Measurements from ENCODE around the gene TMEM178B.

Gene TMEM178B

DNA sequence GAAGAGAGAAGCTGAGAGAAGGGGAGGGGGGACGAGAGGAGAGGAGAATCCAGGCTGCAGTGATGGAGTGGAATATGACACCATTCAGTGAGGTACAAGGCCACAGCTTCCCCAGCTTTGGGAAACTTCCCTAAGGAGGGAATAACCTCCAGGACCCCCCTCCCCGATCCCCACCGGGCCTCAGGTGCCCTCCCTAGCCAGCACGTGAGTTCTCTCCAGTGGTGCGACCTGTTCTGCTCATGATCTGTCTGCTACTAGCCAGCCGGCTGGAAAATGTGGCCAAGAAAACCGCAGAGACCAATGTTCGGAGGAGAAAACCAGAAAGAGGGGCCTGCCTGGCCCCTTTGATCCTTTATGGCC is 437.4 kb downstream of the TMEM178B start:
- in situ Hi-C loops (cut with MboI; ENCODE audit: low sequenced_read_pairs), result no loop called here

DNA sequence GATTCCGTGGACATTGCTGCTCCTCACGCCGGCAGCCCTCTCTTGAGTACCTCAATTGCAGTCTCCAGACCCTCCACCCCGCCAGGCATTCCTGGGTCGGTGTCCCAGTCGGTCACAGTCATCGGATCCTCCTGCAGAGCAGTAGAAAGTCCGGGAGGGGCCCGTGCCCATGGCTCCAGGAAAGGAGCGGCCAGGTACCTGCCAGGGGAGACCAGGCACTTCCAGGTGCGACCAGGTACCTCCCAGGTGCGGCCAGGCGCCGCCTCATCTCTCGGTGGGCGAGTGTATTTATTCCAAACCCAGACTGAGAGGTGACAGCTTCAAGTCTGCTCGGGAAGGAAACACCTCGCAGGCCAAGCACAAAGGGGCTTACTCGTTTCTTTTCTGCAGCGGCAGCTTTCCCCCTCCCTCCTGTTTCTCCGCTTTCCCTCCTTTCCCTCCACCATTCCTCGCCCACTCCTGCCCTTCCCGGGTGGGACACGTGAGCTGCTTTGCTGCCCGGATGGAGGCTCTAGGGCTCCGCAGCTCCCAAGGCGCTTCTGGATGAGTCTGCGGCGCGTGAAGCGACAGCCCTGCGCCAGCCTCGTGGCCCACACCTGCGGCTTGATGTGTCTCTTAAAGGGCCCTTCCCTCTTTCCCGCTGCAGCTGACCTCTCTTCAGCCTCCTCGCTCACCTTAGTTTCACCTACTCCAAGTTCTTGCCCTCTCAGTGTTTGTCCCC is 438.0 kb downstream of the TMEM178B start:
- in situ Hi-C loops (cut with MboI; ENCODE audit: low sequenced_read_pairs), result no loop called here

DNA sequence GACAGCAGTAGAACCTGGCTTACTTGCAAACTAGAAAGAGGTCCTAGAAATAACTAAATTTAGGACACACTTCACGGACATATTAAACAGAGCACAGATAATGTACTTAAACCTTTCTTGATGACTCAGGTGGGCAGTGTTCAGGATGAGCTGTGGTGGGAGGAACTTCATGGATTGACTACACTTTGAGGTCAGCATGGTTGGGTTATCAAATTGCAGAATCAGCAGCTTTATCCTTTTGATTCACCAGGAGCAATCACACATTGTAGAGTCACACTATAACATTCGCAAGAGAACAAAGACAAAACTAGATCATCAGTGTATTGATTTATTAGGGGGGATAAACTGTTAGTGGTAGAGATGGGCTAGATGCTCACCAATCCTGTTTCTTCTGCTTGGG is 438.7 kb downstream of the TMEM178B start:
- in situ Hi-C loops (cut with MboI; ENCODE audit: low sequenced_read_pairs), result no loop called here

DNA sequence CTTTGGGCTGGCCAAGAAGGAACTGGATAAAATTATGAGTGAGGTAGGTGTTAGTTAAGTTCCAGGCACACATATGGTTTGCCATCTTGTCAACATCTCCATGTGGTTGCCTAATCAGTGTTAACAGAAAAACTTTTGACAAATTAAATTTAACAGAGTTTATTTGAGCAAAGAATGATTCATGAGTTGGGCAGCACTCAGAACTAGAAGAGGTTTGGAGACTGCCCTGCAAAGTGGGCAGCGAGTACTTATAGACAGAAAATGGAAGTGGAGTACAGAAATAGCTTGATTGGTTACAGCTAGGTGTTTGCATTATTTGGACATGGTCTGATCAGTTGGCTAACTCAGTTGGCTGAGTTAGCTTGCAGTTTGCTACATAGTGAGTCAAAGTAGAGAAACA is 439.9 kb downstream of the TMEM178B start:
- in situ Hi-C loops (cut with MboI; ENCODE audit: low sequenced_read_pairs), result no loop called here

DNA sequence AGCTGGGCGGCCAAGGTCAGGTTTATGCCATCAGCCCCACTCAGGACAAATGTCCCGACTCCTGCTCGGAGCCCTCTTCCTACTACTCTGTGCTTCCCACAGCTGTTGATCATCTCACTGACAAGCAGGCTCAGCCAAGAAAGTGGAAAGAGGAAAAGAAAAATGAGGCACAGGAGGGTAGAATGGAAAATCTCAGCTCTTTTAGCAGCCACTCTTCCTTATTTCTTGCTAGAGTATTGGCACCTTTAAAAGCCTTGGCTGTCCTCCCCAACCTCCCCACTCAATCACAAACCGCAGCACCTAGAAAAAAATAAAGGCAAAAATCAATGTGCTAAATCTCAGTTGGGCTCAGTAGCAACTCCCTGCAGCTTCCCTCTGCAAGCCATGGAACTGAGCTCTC is 442.1 kb downstream of the TMEM178B start:
- in situ Hi-C loops (cut with MboI; ENCODE audit: low sequenced_read_pairs), result no loop called here

DNA sequence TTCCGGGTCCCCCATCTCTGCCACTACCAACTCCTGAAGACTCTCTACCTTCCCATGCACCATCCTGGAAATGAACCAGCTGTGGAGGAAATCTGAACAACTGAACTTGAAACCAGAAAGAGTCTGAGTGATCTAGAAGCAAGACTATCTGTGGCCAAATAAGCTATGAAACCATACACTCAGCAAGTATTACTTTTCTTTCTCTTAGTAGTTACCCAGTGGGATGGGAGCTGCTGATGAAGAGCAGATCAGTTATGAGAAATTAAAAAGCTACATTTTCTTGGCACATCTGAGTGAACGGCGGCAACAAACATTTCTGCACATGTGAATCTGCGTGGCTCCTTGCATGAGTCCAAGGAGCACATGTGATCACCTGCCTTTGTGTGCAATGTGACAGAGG is 445.8 kb downstream of the TMEM178B start:
- in situ Hi-C loops (cut with MboI; ENCODE audit: low sequenced_read_pairs), result no loop called here

DNA sequence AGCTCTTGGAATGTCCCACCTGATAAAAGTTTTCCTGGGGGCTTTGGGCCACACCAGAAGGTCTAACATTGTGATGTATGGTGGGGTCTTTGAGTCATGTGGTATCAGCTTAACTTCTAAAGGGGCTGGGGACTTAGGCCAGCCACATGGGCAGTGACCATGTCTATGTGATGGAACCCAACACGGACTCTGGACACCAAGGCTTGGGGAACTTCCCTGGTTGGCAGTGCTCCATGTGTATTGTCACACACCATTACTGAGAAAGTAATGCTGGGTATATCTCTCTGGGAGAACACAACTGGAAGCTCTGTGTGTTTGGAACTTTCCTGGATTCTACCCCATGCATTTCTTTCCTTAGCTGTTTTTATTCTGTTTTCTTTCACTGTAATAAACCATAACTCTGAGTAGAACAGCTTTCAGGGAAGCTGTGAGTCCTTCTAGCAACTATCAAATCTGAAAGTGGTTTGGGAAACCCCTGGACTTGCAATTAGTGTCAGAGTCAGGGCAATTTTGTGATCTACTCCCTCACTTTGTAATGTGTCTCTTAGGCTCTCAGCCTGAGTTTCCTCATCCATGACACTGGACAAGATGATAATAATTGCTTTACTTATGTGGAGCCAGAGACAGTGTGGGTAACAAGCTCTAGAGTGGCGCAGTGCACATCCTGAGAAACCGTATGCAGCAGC is 448.9 kb downstream of the TMEM178B start:
- in situ Hi-C loops (cut with MboI; ENCODE audit: low sequenced_read_pairs), result no loop called here

DNA sequence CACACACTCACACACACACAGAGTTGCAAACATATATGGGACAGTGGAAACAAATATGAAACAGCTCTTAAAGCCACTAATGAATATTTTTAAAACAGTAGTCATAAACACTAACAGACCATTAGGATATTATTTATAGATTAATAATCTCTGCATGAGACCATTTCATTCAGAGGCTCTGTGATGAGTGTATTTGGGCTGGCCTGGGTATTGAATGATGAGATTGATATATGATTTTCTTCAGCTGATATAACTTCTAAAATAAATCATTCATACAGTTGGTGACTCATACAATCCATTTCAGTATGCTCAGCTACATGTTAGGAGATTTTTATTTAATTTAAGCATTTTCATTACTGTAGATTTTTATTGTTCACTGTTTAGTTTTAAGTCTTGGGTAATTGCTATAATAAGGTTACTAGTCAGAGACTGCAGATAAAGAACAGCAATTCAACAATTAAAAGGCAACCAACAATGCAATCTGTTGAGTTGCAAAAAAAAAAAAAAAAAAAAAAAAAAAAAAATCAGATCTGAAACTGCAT is 452.2 kb downstream of the TMEM178B start:
- in situ Hi-C loops (cut with MboI; ENCODE audit: low sequenced_read_pairs), result no loop called here

DNA sequence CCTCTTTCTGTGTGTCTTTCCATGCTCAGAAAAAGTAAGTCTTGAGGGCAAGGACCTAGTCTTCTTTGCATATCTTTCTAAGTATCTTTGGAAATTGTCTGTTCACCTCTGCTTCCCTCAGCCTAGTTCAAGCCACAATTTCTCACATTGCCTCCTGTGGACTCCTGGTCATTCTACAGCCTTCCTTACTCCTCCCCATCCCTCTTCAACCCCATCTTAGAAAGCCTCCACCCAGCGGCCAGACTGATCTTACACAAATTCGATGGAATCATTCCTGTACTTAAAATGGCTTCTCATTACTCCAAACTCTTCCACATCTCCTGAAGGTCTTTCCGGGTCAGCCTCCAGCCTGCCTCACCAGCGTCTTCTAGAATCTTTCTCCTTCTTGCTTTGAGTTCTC is 453.2 kb downstream of the TMEM178B start:
- in situ Hi-C loops (cut with MboI; ENCODE audit: low sequenced_read_pairs), result no loop called here

DNA sequence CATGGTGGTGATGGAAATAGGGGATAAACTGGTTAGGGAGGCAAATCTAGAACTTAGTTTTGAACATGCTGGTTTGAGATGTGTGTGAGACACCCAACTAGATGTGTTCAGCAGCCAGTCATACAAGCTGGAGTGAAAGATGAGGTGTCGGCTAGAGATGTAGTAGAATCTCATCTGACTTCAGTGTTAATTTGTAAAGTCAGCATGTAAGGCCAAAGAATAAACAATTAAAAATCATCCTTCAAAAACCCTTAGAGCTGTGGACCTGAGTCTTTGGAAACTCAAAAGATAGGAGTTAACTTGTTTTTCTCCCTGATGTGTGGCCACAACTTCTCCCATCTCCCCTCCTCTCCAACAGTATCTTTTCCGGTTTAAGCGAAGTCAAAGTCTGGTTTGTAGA is 454.5 kb downstream of the TMEM178B start:
- in situ Hi-C loops (cut with MboI; ENCODE audit: low sequenced_read_pairs), result no loop called here

Measured in hTERT RPE-1 (cell line).